Measurements from ENCODE around the gene DCLK2.

GRCh38 chr4:150306719-150307118 lies 228.5 kb downstream of the DCLK2 start:
- TF ChIP-seq POLR2A (IDR thresholded peaks at IDR 0.05) (no peak), CTCF (IDR thresholded peaks at IDR 0.05) (no peak)

Measured in right lobe of liver (tissue), 4 donors.